NCI-H226 (cell line): ENCODE measurements around the gene MAGEA6.
"Not testable (repeated sequence)": the region's sequence is repeated elsewhere in the genome, so short reads cannot be mapped to it uniquely, and the experiment has no call there.

Experiments
- DNase-seq: peaks from one replicate; pipeline ENCODE4 v3.0.0-alpha.2; 2015

The MAGEA6 gene, protein sequence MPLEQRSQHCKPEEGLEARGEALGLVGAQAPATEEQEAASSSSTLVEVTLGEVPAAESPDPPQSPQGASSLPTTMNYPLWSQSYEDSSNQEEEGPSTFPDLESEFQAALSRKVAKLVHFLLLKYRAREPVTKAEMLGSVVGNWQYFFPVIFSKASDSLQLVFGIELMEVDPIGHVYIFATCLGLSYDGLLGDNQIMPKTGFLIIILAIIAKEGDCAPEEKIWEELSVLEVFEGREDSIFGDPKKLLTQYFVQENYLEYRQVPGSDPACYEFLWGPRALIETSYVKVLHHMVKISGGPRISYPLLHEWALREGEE

DNA sequence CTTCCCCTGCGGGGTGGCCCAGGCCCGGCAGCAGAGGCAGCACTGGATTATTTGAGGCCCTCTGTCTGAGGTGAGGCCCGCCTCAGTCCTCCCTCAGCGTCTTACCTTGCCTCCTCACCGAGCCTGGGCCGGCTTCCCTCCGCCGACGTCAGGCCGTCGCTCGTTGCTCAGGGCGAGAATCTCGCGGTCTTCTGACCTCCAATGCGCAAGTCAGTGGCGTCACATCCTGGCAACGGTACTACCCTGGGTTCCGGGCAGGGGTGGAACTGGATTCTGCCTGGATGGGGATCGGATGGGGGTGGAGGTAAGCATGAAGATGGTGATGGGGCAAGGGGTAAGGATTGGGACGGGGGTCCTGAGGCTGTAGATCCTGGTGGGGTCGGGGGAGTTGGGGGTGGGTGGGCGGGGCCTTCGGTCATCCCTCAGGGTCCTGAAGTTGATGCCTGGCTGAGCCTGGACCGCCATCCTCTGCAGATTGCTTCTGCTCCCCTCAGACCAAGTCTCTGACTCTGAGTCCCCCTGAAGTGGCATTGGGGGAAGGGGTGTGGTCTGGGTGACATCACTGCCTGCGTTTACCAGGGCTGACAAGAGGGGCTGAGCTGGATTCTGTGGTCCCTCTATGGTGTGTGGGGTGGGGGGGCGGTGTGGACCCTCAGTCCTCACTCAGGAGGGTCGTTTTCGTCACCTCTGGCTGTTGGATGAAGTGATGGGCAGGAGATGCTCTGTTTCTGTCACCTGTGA lies at the start of gene MAGEA6:
MAGEA6 (minus strand) TSS at position 141 of the 741 bp plus-strand sequence. CDS start 2,039 bp downstream, outside the sequence.
- DNase-seq = not testable (repeated sequence)

DNA sequence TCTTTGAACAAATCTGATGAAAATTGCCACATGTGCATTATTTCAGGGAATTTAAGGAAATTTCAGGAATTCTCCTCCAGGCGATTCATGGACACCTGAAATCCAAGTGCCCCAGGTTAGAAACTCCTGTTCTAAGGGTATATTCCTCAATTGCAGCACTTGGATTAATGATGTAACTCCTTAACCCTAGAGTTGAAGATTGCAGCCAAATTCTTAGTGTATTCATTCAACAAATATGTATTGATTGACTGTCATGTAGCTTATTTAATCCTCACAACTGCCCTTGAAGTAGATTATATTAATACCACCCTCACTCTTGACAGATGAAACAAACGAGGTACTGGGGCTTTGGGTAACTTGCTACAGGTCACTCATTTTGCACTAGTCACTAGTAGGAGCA lies 49.8 kb upstream of the MAGEA6 start:
- no peak for DNase-seq

DNA sequence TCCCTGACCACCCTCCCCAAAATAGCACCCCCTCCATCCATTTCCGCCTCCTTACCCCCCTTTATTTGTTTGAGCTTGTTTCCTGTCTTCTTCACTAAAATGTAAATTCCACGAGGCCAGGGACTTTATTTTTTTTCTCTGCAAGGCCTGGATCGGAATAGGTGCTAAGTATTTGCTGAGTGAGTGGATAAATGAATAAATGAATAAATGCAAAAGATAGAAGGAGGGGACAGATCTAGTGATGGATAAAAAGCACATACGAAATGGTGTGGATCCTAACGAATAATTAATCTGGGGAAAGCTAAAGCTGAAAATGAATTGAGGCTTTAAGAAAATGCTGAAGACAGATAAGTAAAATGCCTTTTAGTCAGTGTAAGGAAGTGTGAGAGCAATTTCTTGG lies 48.9 kb upstream of the MAGEA6 start:
- DNase-seq = no peak

DNA sequence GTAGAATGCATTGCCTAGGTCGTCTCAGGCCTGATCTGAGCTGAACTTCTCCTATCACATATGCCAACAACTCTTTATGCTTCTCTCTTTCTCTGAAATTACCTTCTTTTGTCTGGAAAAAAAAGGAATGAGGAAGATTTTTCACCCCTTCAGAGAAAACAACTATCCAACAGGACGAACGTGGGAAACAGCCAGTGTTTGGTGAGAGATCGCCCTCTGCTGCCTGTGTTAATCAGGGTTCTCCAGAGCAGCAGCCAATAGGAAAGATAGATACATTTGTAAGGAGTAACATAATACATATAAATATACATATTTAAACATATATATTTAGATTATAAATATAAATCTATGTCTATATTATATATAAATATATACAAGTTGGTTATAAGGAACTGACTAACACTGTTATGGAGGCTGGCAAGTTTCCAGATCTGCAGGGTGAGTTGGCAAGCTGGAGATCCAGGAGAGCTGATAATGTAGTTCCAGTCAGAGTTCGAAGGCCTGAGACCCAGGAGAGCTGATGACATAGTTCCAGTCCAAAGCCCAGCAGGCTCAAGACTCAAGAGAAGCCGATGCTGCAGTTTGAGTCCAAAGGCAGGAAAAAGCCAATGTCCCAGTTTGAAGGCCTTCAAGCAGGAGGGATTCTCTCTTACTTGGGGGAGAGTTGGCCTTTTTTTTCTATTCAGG lies 47.7 kb upstream of the MAGEA6 start:
- DNase-seq = no peak

DNA sequence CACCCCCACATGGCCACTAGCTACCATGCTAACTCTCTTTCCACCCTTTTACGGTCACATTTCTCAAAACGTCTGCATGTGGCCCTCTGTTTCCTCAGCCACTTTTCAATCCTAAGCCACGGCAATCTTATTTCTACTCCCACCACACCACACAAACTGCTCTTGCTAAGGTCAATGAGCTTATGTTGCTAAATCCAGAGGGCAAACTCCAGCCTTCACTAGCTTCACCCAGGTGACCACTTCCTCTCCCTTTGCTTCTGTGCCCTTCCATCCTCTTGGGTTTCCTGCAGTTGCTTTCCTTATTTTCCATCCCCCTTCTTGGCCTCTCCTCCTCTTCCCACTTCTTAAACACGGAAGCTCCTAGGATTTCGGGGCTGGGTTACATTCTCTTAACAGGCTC lies 44.6 kb upstream of the MAGEA6 start:
- no peak for DNase-seq

DNA sequence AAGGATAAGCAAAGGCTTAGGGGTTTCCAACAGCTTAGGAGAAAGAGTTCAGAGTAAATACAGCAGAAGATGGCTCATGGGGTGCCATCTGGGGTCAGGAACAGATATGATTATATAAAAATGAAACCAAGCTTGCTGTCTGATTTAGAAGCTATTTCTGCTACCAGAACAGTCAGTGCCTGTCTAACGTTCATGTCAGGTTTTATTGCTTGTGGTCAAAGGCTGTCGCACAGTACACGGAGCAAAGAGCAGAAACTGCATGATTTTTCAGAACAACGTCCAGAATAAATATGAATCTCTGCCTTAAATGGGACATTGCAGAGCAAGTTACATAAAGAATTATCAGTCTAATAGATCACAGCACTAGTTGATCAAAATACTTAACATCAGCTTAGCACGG lies 43.7 kb upstream of the MAGEA6 start:
- DNase-seq = no peak

DNA sequence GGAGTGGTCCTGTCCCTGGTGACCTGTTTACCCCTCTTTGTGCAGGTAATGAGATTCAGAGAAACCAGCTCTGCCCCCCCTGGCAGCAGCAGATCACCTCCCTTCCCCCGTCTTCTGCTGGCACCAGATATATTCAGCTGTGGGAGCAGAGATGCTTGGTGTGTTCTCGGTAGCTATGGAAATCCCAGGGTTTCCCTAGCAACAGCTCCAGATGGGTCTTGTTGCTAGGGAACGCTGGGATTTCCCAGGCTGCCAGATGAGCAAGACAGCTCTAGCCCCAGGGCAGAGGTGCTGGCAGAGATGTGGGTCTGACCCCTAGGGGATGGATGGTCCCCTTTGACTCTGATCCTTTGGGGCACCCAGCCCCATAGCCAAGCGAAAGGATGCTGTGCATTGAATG lies 40.9 kb upstream of the MAGEA6 start:
- no peak for DNase-seq

DNA sequence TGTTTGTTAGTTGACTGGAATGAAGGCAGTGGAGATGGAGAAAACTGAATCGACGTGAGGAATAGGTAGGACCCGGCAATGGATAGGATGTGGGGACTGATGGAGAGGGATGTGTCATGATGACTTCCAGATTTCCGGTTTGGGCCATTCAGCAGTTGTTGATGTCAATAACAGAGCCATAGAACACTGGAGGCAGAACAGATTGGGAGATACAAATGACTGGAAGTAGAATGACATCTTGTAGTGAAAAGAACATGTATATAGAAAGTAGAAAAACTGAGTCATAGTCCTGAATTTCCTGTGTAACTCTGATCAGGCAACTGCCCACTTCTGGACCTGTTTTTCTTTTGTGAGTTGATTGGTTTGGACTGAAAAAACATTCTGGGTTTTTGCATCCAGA lies 36.5 kb upstream of the MAGEA6 start:
- no peak for DNase-seq

DNA sequence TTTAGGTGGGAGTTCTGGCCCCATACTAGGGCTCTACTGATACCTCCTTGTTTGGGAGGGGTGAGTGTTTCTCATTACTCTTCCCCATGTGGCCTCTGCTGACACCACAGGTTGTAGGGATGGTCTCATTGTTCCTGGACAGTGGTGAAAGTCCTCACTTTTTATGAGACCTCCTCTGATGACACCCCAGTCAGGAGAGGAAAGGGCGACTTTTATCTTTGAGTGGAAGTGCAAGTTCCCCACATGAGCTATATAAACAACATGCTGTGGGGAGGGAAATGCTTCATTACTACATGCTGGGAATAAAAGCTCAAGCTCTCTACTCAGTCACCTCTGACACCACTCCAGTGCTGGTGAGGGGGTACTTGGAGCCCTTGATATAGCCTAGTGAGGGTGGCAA lies 29.5 kb upstream of the MAGEA6 start:
- DNase-seq = no peak

DNA sequence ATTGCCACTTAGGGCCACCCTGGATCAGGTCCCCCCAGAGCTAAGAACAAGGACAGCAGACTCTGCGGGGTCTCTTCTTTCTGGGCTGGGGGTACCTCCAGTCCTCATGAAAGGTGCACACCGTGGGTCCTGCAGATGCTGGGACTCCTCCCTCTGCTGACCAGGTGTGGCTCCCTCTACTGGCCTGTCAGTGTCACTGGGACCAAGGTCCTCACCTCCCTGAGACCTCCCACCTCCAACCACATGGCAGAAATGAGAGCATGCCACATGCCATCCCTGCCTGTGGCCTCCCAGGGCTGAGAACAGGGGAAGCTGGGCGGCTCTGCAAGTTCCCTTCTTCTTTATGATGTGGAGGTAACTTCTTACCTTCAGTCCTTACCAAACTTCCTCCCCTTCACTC lies 17.6 kb upstream of the MAGEA6 start:
- DNase-seq = not testable (repeated sequence)

DNA sequence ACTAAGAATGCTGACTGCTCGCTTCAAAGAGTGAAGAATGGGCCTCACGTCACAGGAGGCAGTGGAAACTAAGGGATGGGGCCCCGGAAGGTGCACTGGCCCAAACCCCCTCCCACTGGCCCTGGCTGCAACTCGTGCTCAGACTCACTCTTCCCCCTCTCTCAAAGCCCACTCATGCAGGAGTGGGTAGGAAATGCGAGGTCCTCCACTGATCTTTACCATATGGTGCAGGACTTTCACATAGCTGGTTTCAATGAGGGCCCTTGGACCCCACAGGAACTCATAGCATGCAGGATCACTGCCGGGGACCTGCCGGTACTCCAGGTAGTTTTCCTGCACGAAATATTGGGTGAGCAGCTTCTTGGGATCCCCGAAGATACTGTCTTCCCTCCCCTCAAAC lies 2.9 kb downstream of the MAGEA6 start:
- DNase-seq = not testable (repeated sequence)

DNA sequence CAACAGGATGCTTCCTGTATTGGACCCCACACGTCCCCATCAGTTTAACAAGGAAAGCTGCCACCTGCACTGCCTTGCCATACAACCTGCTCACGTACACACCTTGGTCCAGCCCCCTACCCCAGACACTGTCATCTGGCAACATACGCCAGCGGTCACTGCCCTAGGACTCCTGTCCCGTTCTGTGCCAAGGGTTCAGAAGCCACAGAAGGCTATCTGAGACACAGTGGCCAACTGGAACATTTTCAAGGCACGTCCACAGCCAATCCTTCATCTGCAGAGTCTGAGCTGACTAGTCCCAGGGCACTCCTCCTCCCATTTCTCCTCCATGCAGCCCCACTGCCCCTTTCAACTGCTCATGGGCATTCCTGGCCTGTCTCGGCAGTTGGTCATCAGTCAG lies 7.9 kb downstream of the MAGEA6 start:
- DNase-seq = not testable (repeated sequence)

DNA sequence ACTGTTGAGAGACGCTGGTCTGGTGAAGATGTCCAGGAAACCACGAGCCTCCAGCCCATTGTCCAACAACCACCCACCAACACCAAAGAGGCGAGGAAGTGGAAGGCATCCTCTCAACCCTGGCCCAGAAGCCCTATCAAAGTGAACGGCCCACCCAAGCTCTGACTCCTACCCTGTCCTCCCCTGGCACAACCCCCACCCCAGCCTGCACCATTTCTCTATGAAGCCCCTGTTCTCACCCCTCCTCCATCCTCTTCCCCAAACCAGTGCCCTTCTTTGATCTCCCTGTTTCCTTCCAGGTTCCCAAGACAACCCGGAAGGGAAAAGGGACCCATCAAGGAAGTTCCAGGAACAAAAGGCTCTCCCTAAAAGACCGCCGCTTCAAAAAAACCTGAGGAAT lies 9.9 kb downstream of the MAGEA6 start:
- not testable (repeated sequence) for DNase-seq

DNA sequence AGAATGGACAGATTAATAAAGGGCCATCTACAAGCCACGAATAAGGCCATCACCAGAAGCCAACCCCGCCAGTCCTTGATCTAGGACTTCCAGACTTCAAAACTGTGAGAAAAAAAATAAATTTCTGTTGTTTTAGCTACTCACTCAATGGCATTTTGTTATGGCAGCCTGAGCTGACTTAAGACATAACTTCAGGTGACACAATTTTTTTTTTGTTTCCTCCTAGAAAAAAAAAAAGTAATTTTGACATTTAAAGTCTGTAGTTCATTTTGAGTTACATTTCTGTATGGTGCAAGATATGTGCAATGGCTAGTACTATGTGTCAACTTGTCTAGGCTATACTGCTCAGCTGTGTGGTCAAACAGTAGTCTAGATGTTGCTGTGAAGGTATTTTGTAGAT lies 10.6 kb downstream of the MAGEA6 start, which contains the start of gene CSAG3:
CSAG3 (plus strand) TSS at position 301 of the 400 bp plus-strand sequence.
- not testable (repeated sequence) for DNase-seq

DNA sequence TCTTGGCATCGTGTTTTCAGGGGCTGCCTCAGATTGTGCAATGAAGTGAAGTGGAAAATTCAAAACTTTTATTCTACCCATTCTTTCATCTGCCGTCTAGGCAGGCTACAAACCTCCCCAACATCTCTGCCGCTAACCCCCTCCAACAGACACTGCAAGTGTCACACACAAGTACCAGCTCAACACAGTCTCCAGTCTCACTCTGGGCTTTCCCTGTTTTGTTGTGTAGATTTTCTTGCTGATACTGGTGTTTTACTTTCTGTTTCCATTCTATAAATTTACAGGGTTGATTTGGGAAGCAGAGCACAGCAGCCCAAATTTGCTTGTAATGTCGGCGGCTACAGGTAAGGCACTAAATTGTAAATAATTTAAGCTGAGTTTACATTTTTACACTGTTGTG lies 14.6 kb downstream of the MAGEA6 start:
- DNase-seq = not testable (repeated sequence)

DNA sequence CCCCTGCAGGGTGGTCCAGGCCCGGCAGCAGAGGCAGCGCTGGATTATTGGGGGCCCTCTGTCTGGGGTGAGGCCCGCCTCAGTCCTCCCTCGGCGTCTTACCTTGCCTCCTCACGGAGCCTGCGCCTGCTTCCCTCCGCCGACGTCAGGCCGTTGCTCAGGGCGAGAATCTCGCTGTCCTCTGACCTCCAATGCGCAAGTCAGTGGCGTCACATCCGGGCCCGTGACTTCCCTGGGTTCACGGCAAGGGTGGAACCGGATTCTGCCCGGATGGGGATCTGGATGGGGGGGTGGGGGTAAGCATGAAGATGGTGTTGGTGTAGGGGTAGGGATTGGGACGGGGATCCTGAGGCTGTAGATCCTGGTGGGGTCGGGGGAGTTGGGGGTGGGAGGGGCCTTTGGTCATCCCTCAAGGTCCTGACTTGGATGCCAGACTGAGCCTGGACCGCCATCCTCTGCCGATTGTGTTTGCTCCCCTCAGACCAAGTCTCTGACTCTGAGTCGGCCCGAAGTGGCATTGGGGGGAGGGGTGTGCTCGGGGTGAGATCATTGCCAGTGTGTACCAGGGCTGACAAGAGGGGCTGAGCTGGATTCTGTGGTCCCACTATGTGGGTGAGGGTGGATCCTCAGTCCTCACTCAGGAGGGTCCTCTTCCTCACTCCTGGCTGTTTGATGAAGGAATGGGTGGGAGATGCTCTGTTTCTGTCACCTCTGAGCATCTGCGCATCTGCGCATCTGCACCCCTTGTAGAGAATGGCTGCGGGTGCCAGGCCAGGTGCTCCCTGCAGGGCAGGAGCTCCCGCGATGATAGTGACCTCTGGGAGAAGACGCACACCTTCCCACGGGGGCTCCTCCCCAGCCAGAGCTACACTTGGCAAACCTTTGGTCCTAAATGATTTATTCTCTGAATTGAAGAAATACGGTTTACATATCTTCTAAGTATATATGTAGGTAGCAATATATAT lies 15.5 kb downstream of the MAGEA6 start, which contains the start of gene MAGEA2:
MAGEA2 (minus strand) TSS at position 157 of the 965 bp plus-strand sequence. CDS start 2,479 bp downstream, outside the sequence.
- DNase-seq = not testable (repeated sequence)

DNA sequence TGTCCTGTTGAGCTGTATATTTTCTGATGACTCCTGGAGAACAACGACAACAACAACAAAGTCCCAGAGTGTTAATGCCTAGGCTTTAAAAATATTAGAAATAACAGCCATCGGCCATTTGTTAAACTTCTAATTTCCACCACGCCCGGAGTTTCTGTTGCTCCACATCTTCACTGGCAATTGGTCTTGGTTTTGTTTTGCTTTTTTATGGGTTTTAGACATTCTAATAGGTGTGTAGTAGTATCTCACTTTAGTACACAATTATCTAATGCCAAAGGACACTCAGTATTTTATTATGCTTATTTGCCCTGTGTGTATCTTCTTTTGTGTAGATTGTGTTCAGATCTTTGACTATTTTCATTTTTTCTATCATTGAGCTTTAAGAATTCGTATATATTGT lies 30.9 kb downstream of the MAGEA6 start:
- no peak for DNase-seq

DNA sequence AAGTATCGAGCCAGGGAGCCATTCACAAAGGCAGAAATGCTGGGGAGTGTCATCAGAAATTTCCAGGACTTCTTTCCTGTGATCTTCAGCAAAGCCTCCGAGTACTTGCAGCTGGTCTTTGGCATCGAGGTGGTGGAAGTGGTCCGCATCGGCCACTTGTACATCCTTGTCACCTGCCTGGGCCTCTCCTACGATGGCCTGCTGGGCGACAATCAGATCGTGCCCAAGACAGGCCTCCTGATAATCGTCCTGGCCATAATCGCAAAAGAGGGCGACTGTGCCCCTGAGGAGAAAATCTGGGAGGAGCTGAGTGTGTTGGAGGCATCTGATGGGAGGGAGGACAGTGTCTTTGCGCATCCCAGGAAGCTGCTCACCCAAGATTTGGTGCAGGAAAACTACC lies 33.0 kb downstream of the MAGEA6 start:
- DNase-seq = not testable (repeated sequence)

DNA sequence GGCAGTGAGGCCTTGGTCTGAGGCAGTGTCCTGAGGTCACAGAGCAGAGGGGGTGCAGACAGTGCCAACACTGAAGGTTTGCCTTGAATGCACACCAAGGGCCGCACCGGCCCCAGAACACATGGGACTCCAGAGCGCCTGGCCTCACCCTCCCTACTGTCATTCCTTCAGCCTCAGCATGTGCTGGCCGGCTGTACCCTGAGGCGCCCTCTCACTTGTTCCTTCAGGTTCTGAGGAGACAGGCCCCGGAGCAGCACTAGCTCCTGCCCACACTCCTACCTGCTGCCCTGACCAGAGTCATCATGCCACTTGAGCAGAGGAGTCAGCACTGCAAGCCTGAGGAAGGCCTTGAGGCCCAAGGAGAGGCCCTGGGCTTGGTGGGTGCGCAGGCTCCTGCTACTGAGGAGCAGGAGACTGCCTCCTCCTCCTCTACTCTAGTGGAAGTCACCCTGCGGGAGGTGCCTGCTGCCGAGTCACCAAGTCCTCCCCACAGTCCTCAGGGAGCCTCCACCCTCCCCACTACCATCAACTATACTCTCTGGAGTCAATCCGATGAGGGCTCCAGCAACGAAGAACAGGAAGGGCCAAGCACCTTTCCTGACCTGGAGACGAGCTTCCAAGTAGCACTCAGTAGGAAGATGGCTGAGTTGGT lies 33.5 kb downstream of the MAGEA6 start:
- no peak for DNase-seq

DNA sequence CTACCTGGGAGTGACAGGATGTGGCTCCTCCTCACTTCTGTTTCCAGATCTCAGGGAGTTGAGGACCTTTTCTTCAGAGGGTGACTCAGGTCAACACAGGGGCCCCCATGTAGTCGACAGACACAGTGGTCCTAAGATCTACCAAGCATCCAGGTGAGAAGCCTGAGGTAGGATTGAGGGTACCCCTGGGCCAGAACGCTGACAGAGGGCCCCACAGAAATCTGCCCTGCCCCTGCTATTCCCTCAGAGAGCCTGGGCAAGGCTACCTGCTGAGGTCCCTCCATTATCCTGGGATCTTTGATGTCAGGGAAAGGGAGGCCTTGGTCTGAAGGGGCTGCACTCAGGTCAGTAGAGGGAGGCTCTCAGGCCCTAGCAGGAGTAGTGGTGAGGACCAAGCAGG lies 34.4 kb downstream of the MAGEA6 start:
- DNase-seq = no peak

DNA sequence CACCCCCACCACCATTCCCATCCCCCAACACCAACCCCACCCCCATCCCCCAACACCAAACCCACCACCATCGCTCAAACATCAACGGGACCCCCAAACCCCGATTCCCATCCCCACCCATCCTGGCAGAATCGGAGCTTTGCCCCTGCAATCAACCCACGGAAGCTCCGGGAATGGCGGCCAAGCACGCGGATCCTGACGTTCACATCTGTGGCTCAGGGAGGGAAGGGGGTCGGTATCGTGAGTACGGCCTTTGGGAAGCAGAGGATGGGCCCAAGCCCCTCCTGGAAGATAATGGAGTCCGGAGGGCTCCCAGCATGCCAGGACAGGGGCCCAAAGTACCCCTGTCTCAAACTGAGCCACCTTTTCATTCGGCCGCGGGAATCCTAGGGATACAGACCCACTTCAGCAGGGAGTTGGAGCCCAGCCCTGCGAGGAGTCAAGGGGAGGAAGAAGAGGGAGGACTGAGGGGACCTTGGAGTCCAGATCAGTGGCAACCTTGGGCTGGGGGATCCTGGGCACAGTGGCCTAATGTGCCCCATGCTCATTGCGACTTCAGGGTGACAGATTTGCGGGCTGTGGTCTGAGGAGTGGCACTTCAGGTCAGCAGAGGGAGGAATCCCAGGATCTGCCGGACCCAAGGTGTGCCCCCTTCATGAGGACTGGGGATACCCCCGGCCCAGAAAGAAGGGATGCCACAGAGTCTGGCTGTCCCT lies 35.2 kb downstream of the MAGEA6 start:
- not testable (repeated sequence) for DNase-seq
